Skeletal muscle satellite cell (primary cell): ENCODE measurements around the gene CCR4.

ENCODE experiments used
- H3K27me3 ChIP-seq: 2 replicates; pipeline ENCODE4 v1.7.0; 2013; ENCODE audit warnings: low read length; ENCODE audit not compliant: control insufficient read depth, insufficient read depth
- H3K36me3 ChIP-seq: 2 replicates; pipeline ENCODE4 v1.7.0; 2013; ENCODE audit warnings: mild to moderate bottlenecking, control low read depth, low read length; ENCODE audit not compliant: insufficient read depth
- H3K4me1 ChIP-seq: 2 replicates; pipeline ENCODE4 v1.7.0; 2013; ENCODE audit warnings: low read length; ENCODE audit not compliant: control insufficient read depth, insufficient read depth
- H3K4me2 ChIP-seq: 2 replicates; pipeline ENCODE4 v1.7.0; 2013; ENCODE audit warnings: mild to moderate bottlenecking, low read length
- H3K4me3 ChIP-seq: 2 replicates; pipeline ENCODE4 v1.7.0; 2013; ENCODE audit warnings: low read length
- H3K9ac ChIP-seq: 2 replicates; pipeline ENCODE4 v1.7.0; 2013; ENCODE audit warnings: mild to moderate bottlenecking, low read depth, low read length, moderate library complexity
- H3K9me3 ChIP-seq: replicated peaks from 2 replicates; pipeline ENCODE4 v1.7.0; 2013; ENCODE audit warnings: mild to moderate bottlenecking, control low read depth, low read length

CCR4 gene

GRCh38 chr3:32992310-32992686, 40.9 kb downstream of the CCR4 start:
- Histone ChIP-seq H3K4me3 (no peak overlapping the region), H3K9me3 (no peaks in the 10 kb centered on the region), H3K9ac (no peak overlapping the region), H3K27me3 (no peaks in the 10 kb centered on the region), H3K36me3 (peaks cover 6% of the 10 kb centered on the region), H3K4me2 (no peak overlapping the region), H3K4me1 (no peaks in the 10 kb centered on the region)

DNA sequence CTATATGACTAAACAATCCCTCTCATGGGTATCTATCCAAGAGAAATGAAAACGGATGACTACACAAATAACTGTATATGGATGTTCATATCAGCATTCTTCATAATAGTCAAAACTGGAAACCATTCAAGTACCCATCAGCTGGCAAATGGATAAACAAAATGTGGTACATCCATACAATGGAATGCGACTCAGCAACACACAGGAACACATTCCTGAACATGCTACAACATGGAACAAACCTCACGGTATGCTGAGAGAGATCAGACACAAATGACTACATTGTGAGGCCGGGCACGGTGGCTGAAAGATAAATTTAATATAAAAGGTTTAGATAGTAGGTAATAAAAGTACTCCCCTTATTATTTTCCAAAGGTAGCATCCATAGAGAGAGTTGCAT, 42.6 kb downstream of the CCR4 start:
- H3K4me3 ChIP-seq = no peak overlapping the region
- H3K27me3 ChIP-seq = no peaks in the 10 kb centered on the region
- peaks cover 6% of the 10 kb centered on the region for H3K36me3 ChIP-seq
- no peaks in the 10 kb centered on the region for H3K4me1 ChIP-seq
- no peak overlapping the region for H3K9ac ChIP-seq
- H3K9me3 ChIP-seq = no peaks in the 10 kb centered on the region
- H3K4me2 ChIP-seq = no peak overlapping the region

DNA sequence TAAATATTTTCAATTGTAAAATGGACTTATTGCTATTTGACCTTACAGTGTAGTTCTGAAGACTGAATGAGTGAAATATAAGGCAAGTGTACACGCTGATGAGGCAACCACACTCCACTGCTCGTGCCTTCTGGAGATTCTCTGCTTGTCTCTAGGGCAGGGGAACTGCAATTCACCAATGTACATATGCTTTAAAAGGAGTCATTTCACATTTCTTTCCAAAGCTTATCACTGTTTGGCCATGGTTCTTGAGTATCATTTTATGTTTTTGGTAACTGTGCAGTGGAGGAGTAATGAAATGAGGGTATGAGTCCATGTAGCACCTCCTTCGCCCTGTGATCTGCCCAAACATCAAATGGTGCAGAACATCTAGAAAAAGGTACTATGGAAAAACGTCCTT, 43.7 kb downstream of the CCR4 start:
- Histone ChIP-seq H3K4me3 (no peak overlapping the region), H3K4me1 (no peaks in the 10 kb centered on the region), H3K9ac (no peak overlapping the region), H3K4me2 (no peak overlapping the region), H3K9me3 (no peaks in the 10 kb centered on the region), H3K36me3 (peaks cover 6% of the 10 kb centered on the region), H3K27me3 (no peaks in the 10 kb centered on the region)

- H3K4me3 ChIP-seq = no peak overlapping the region
- H3K4me2 ChIP-seq = no peak overlapping the region
- H3K27me3 ChIP-seq = no peaks in the 10 kb centered on the region
- peaks cover 8% of the 10 kb centered on the region for H3K36me3 ChIP-seq
- no peak overlapping the region for H3K9ac ChIP-seq
- H3K4me1 ChIP-seq = no peaks in the 10 kb centered on the region
- no peaks in the 10 kb centered on the region for H3K9me3 ChIP-seq
Measured at GRCh38 chr3:32996048-32996754, 44.8 kb downstream of the CCR4 start.

DNA sequence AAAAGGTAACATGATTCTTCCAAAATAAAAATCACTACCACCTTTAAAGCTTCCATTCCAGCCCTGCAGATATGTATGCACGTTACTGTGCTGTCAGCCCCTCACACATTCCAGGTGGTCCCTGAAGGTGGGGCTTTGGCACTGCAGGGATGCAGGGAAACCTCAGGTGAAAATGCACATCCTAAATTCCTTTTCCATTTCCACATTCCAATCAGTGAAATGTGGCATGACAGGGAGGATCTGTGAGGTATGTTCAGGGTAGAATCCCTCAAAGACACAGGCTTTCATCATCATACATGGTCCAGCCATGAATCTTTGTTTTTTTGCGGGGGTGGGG, 45.3 kb downstream of the CCR4 start:
- Histone ChIP-seq H3K4me1 (no peaks in the 10 kb centered on the region), H3K9ac (no peak overlapping the region), H3K4me3 (no peak overlapping the region), H3K4me2 (no peak overlapping the region), H3K27me3 (no peaks in the 10 kb centered on the region), H3K9me3 (no peaks in the 10 kb centered on the region), H3K36me3 (peaks cover 8% of the 10 kb centered on the region)

DNA sequence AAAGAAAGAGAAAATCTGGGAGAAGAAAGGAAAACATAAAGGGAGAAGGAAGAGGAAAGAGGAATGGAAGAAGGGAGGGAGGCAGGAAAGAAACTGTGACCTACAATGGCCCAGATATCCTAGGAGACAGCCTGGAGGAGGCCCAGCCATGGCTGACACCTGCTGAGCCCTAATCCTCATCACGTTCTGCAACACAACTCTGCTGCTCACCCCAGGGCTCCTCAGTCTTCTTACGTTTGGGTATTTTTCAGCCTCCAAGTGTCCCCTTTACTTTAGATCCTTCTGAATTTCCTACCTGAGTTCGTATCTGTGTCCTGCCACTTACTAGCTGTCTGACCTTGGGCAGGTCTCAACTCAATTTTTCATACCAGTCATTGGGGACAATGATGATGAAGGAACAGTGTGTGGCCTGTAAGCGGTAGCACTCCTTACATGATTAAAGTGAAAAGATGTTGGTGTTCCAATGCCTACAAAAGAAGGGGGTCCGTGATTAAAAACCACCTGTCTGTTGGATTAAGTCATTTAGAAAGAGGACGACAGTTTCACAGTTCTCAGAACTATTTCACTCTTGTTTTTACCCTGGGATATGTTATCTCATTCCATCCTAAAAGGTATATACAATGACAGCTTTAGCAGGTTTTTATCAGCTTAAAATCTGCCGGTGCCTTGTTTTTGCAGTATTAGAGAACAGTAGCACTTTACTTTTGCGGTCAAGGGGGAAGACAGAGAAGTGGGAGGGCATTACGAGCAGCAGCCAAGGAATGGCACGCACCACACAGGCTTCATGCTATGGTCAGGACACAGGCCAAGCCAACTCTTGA, 47.4 kb downstream of the CCR4 start:
- Histone ChIP-seq H3K4me2 (no peak overlapping the region), H3K9ac (no peak overlapping the region), H3K9me3 (no peaks in the 10 kb centered on the region), H3K4me1 (no peaks in the 10 kb centered on the region), H3K36me3 (peaks cover 8% of the 10 kb centered on the region), H3K27me3 (no peaks in the 10 kb centered on the region), H3K4me3 (no peak overlapping the region)

DNA sequence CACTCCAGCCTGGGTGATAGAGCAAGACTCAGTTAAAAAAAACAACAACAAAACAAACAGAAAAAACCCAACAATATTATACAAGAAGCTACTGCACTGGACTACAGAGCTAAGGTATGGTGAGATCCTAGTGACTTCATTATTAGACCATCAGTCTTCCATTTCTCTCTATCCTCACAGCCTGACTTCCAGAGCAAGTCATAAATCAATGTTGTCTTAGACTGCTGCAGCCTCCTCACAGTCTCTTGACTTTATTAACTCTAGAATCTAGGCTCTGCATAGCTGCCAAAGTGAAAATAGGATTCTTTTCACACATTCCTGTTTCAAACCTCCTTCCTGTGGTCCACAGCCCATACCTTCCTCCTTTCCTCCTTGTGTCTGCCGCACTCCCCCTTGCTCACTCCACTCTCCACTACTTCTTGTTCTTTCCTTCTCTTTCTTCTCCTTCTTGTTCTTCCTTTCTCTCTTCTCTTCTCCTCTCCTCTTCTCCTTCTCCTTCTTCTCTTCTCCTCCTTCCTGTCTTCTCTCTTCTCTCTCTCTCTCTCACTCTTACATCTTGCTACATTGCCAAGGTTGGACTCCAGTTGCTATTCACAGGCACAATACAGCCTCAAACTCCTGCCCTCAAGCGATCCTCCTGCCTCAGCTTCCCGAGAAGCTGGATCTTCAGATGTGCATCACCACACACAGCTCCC, 49.4 kb downstream of the CCR4 start:
- Histone ChIP-seq H3K4me1 (no peaks in the 10 kb centered on the region), H3K36me3 (peaks cover 8% of the 10 kb centered on the region), H3K9me3 (no peaks in the 10 kb centered on the region)

DNA sequence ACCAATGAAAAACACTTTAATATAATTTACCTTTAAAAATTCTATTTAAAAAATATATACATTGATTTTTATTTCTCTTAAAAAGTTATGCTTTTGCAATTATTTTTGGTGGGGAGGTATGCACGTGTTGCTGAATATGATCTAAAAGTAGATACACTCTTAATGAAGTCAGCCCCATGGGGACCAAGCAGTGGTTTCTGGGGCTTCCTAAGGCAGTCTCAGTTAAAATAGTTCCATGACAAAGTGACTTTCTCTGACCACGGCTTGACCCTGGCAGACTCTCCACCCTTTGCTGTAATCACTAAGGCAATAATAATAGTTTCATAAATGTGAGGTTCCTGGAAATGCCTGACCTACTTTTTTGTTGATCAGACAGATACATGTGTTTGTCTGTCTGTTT, 50.4 kb downstream of the CCR4 start:
- peaks cover 5% of the 10 kb centered on the region for H3K36me3 ChIP-seq
- H3K4me3 ChIP-seq = no peak overlapping the region
- no peaks in the 10 kb centered on the region for H3K9me3 ChIP-seq
- H3K4me2 ChIP-seq = no peak overlapping the region
- no peak overlapping the region for H3K9ac ChIP-seq
- no peaks in the 10 kb centered on the region for H3K27me3 ChIP-seq
- H3K4me1 ChIP-seq = no peaks in the 10 kb centered on the region

More for the DNA sequence above, 49.4 kb downstream of the CCR4 start:
- H3K4me3 ChIP-seq = no peak overlapping the region
- H3K27me3 ChIP-seq = no peaks in the 10 kb centered on the region
- no peak overlapping the region for H3K9ac ChIP-seq
- H3K4me2 ChIP-seq = no peak overlapping the region

DNA sequence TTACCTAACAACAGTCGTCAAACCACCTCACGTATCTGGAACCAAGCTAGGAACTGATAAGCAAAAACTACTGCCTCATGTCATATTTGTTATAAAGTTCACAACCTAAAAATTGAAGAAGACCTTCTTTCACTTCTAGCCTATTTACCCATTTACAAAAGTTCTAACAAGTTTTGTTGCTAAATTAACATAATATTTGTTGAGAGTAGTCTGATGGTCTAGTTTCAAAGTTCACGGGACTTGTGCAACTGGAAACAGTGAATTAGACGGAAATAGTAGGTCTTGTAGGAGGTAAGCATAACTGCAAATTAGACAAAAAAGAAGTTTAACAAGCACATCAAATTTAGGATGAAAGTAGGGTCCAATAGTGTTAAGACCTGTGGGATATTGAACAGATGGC, 51.9 kb downstream of the CCR4 start:
- Histone ChIP-seq H3K4me2 (no peak overlapping the region), H3K36me3 (peaks cover 10% of the 10 kb centered on the region), H3K4me3 (no peak overlapping the region), H3K27me3 (no peaks in the 10 kb centered on the region), H3K9ac (no peak overlapping the region), H3K4me1 (no peaks in the 10 kb centered on the region), H3K9me3 (no peaks in the 10 kb centered on the region)

DNA sequence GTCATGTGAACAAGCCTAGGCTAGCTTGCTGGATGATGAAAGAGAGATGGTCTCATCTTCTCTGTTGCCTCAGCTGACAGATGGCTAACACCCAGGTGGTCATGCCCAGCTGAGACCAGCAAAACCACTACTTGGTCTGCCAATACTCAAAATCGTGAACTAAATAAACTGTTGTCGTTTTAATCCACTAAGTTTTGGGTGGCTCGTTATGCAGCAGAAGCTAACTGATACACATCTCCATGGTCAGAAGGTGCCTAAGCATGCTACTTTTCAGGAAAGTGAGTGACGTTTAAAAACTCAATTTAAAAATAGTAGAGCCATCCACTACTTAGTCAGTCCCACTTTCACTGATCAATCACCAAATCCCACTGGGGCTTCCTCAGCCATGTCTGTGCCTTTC, 52.8 kb downstream of the CCR4 start:
- Histone ChIP-seq H3K36me3 (peaks cover 10% of the 10 kb centered on the region), H3K4me3 (no peak overlapping the region), H3K9me3 (no peaks in the 10 kb centered on the region), H3K4me2 (no peak overlapping the region), H3K27me3 (no peaks in the 10 kb centered on the region), H3K4me1 (no peaks in the 10 kb centered on the region), H3K9ac (no peak overlapping the region)

- H3K9me3 ChIP-seq = no peaks in the 10 kb centered on the region
- no peak overlapping the region for H3K9ac ChIP-seq
- H3K27me3 ChIP-seq = no peaks in the 10 kb centered on the region
- no peak overlapping the region for H3K4me2 ChIP-seq
- no peaks in the 10 kb centered on the region for H3K4me1 ChIP-seq
- H3K36me3 ChIP-seq = peaks cover 10% of the 10 kb centered on the region
- H3K4me3 ChIP-seq = no peak overlapping the region
Measured at GRCh38 chr3:33004961-33005360, 53.5 kb downstream of the CCR4 start.
